Astrocyte of the spinal cord (primary cell): ENCODE data around the gene TBL3.
A peak's percentile ranks its signal among the peaks of the same experiment; 100 is the strongest.

Source experiments
- DNase-seq: peaks from one replicate; pipeline ENCODE4 v3.0.0; 2011; ENCODE audit warnings: low read depth, low spot score
- H3K4me3 ChIP-seq: 2 replicates; pipeline ENCODE4 v1.5.1; 2011; ENCODE audit warnings: low read depth, mild to moderate bottlenecking, low read length, moderate library complexity
- CTCF ChIP-seq: IDR thresholded peaks from 2 replicates; pipeline ENCODE4 v1.5.1; 2012; ENCODE audit warnings: low read depth, mild to moderate bottlenecking, low read length, inconsistent platforms
- in situ Hi-C: cut with HindIII; loops from 2 replicates; pipeline ENCODE4 v1.10.0; 2017; ENCODE audit warnings: low sequenced_read_pairs

TBL3 gene

GRCh38 chr16:2028146-2028545 lies 56.3 kb downstream of the TBL3 start:
- no peak for TF ChIP-seq CTCF
- DNase-seq, result no peak
- in situ Hi-C loops, result no loop called here
- H3K4me3 ChIP-seq, result peak overlapping the region; percentile 61

DNA sequence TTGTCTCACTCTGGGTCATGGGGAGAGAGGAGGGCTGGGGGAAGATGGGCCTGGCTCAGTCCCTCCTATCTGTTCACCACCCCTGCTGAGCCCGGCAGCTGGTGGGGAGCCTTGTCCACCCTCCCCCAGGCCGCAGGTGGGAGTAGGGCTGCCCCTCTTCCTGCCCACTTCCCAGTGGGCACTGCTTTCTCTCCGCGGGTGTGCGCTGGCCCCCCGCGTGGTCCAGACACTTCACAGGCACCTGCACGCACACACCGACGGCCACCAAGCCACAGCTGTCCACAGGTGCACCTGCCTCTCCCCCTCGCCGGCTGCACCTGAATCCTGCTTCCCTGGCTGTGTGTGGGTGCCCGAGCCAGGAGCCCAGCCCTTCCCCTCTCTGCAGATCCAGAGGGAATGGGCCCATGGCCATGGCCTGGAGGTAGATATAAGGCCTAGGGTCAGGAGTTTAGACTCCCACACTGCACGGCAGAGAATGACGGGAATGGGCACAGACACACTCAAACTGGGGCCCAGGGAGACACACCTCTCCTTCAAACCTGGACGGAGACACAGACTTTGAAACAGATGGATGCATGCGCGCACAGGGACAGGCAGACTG lies 56.9 kb downstream of the TBL3 start:
- H3K4me3 ChIP-seq, result no peak overlapping the region
- in situ Hi-C loops, result no loop called here
- DNase-seq, result no peak
- TF ChIP-seq CTCF, result no peak

- in situ Hi-C loops, result no loop called here
- no peak for TF ChIP-seq CTCF
- no peak for DNase-seq
- no peak overlapping the region for H3K4me3 ChIP-seq
Observed at GRCh38 chr16:2029350-2029749, 57.5 kb downstream of the TBL3 start.

GRCh38 chr16:2030036-2030435 lies 58.2 kb downstream of the TBL3 start:
- no peak for TF ChIP-seq CTCF
- H3K4me3 ChIP-seq, result no peak overlapping the region
- DNase-seq, result no peak
- in situ Hi-C loops, result no loop called here

- TF ChIP-seq CTCF, result no peak
- in situ Hi-C loops, result no loop called here
- DNase-seq, result no peak
- H3K4me3 ChIP-seq, result no peak overlapping the region
Observed at GRCh38 chr16:2031081-2031577, 59.3 kb downstream of the TBL3 start.
